H1 (cell line): Measurements from ENCODE around the gene LRP11. TPM values are rescaled to one million over a fixed set of nuclear protein-coding genes. Genes with fewer than 3 reads are reported as not detected.

Source experiments
- SUZ12 ChIP-seq: fragments of 200-600 bp; sonication (generic); IDR thresholded peaks from 2 replicates; pipeline ENCODE4 v1.6.1; 2012; ENCODE audit warnings: mild to moderate bottlenecking, inconsistent platforms, low read length, moderate library complexity, mixed read lengths
- ZNF274 ChIP-seq: IDR thresholded peaks from 2 replicates; pipeline ENCODE4 v1.7.0; 2012; ENCODE audit warnings: low read length, borderline replicate concordance; ENCODE audit errors: extremely low read depth
- polyA plus RNA-seq, 7 experiments: library from polyadenylated mRNA; depleted of rRNA in 3 of 7; stranded (reverse) in 5 of 7; unstranded in 2 of 7; fragments of >200 nt in 5 of 7; fragments of 200-250 nt in 2 of 7; gene quantifications; 1 replicate in 5 of 7; 2 replicates in 1 of 7; 4 replicates in 1 of 7; pipeline versions ENCODE4 v1.2.1 to v1.2.3, GENCODE V29; 2011 to 2013; ENCODE audit warnings: missing spikeins in 2 of 7, mixed read lengths in 2 of 7
- total RNA-seq: library from RNA; stranded (reverse); fragmentation: NEBNext Ultra II Directional; extraction: Animal tissue kit (Norgen Biotek cat#: 25700); gene quantifications from 2 replicates; pipeline ENCODE4 v1.2.1, GENCODE V29; 2021

The LRP11 gene
- total and polyA plus RNA-seq, 2 of the 8 experiments (the other 6 are each of a cell fraction or from before 2014, with no cell fraction given) = 11.0 to 20.0 TPM

- TF ChIP-seq SUZ12 (no peak), ZNF274 (no peak)
Observed at GRCh38 chr6:149864578-149865535, 698 bp upstream of the LRP11 start (continued).
